ENCODE results near the gene FAM78A.

DNA sequence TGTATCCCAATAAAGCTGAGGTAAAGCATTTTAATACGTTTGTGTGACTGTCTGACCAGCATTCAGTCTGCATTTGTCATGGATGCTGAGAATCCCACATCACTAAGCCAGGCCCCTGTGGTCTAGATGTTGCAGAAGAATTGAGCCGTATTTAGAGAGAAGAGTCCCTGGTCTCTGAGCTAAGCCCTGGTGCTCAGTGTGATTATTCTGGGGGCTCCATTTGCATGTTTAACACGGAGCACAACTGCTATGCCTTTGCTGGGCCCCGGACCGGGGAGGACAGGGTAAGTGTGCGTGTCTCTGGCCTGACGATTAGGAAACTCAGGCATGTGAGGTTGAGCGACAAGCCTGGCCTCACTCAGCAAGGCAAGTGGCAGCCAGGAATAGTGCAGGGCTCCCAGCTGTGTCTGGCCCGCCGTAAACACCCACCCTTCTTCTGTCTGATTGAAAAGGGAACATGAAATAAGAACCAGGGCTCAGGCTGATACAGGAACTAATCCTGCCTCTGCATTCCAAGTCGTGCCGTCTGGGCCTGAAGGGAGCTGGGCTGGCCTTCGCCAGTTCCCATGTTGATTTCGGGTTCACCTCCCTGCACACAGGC lies 22.3 kb downstream of the FAM78A start:
- TF ChIP-seq, protein P1, sequence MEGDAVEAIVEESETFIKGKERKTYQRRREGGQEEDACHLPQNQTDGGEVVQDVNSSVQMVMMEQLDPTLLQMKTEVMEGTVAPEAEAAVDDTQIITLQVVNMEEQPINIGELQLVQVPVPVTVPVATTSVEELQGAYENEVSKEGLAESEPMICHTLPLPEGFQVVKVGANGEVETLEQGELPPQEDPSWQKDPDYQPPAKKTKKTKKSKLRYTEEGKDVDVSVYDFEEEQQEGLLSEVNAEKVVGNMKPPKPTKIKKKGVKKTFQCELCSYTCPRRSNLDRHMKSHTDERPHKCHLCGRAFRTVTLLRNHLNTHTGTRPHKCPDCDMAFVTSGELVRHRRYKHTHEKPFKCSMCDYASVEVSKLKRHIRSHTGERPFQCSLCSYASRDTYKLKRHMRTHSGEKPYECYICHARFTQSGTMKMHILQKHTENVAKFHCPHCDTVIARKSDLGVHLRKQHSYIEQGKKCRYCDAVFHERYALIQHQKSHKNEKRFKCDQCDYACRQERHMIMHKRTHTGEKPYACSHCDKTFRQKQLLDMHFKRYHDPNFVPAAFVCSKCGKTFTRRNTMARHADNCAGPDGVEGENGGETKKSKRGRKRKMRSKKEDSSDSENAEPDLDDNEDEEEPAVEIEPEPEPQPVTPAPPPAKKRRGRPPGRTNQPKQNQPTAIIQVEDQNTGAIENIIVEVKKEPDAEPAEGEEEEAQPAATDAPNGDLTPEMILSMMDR (IDR thresholded peaks at IDR 0.05) = no peak
- no peak for TF ChIP-seq EZH2 (IDR thresholded peaks at IDR 0.05; ENCODE audit: borderline replicate concordance, insufficient read depth, low read depth, low read length, poor library complexity, severe bottlenecking)

Data from B cell (primary cell).